Measurements from ENCODE around the gene FBXL7. TPM values are rescaled to one million over a fixed set of nuclear protein-coding genes. Genes with fewer than 3 reads are reported as not detected.

Gene FBXL7
- total RNA-seq, 1 experiment from 2014 or later, result not detected

DNA sequence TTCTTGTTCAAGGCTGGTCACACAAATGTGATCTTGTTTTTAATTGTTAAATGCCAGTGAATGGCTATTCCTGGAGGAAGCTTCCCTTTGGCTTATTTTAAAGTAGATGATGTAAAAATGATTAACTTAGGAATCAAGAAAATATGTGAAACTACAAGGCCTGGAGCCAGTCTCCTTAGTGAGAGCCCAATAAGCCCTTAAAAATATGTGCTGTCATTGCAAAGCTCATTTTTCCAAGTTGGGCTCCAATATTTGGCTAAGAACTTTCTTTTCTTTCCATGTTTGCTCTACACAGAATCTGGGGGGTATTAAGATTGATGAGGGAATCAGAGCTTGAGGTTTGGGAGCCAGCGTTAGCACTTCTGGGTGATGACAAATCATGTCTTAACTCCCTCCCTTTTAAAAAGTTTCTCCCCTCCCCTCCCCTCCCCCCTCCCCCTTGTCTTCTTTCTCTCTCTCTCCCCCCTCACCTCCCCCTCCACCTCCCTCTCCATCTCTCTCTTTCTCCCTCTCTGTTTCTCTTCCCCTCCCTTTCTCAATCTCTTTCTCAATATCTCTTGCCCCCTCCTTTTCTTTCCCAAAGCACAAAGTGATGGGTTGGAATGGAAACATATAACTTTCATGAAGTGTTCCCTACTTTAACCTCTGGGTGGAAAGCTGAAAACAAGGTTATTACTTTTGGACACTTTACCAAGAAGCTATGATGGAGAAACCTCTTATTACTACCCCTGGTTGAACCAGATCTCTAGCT lies 86.0 kb downstream of the FBXL7 start:
- Histone ChIP-seq H3K4me2 (no peak overlapping the region), H3K27me3 (ENCODE audit: insufficient read depth, low read depth) (no peaks in the 10 kb centered on the region), H3K4me1 (replicated peaks; ENCODE audit: insufficient read depth) (no peaks in the 10 kb centered on the region), H3K27ac (no peak overlapping the region), H3K4me3 (no peak overlapping the region), H3K79me2 (ENCODE audit: low read depth) (no peaks in the 10 kb centered on the region), H4K20me1 (ENCODE audit: insufficient read depth) (no peaks in the 10 kb centered on the region), H3K9me3 (ENCODE audit: insufficient read depth, low read depth) (no peaks in the 10 kb centered on the region), H3F3A (ENCODE audit: insufficient read depth, low read depth) (no peaks in the 10 kb centered on the region), H3K9me2 (ENCODE audit: insufficient read depth) (no peaks in the 10 kb centered on the region), H2AFZ (no peak overlapping the region), H3K36me3 (ENCODE audit: low read depth) (no peaks in the 10 kb centered on the region)
- TF ChIP-seq EZH2 (IDR thresholded peaks at IDR 0.05; ENCODE audit: low read depth), result no peak
- TF ChIP-seq, protein P1, sequence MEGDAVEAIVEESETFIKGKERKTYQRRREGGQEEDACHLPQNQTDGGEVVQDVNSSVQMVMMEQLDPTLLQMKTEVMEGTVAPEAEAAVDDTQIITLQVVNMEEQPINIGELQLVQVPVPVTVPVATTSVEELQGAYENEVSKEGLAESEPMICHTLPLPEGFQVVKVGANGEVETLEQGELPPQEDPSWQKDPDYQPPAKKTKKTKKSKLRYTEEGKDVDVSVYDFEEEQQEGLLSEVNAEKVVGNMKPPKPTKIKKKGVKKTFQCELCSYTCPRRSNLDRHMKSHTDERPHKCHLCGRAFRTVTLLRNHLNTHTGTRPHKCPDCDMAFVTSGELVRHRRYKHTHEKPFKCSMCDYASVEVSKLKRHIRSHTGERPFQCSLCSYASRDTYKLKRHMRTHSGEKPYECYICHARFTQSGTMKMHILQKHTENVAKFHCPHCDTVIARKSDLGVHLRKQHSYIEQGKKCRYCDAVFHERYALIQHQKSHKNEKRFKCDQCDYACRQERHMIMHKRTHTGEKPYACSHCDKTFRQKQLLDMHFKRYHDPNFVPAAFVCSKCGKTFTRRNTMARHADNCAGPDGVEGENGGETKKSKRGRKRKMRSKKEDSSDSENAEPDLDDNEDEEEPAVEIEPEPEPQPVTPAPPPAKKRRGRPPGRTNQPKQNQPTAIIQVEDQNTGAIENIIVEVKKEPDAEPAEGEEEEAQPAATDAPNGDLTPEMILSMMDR (conservative IDR thresholded peaks at IDR 0.05), result no peak
- CTCF ChIA-PET, result no interaction called here
- intact Hi-C loops (cut with micrococcal nuclease; ENCODE audit: unreplicated experiment), result no loop called here
- BruUV-seq (replicated peaks), result no TSS peak
- POLR2A ChIA-PET (ENCODE audit: unreplicated experiment), result no interaction called here
- no peak for DNase-seq

DNA sequence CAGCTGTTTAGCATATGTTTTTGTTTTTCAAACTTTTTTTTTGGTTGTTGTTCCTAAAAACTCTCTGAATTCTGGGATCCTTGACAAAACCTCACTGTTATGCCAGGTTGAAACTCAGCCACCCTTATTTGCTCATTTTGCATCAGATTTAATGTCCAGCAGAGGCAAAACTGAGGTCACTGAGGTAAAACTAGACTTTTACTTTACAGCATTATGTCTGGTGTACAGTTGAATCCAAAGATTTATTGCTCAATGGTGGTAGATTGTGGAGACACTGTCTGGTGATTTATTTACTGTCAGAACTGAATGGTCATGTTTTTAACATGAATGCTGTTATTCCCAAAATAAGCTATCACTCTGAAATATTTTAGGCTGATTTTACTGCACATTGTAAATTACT lies 87.9 kb downstream of the FBXL7 start:
- POLR2A ChIA-PET (ENCODE audit: unreplicated experiment), result interaction anchor here (0.6 kb wide), 1 partner anchor 578 kb away, joined by 6 read pairs; no protein-coding TSS in a partner anchor
- intact Hi-C loops (cut with micrococcal nuclease; ENCODE audit: unreplicated experiment), result no loop called here

DNA sequence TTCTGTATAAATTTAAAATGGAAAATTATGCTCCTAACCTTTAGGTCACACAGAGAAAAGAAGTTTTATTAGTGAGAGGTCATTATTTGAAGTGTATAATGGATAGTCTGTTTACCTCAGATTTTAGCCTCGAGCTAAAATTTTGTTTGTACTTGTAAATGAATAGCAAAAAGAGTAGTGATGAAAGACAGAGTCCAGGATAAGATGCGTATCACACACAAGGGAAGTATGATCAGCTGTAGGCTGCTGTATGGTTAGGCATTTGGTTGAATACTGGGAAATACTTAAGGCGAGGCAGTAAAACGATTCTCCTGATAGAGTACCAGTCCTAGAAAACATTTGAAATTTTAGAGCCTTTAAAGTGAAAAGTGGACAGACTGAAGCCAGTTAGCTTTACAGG lies 92.7 kb downstream of the FBXL7 start:
- DNase-seq, result no peak
- H3K9me3 ChIP-seq (ENCODE audit: insufficient read depth, low read depth), result no peaks in the 10 kb centered on the region
- TF ChIP-seq, protein P1 (conservative IDR thresholded peaks at IDR 0.05), result no peak
- no peak for TF ChIP-seq EZH2 (IDR thresholded peaks at IDR 0.05; ENCODE audit: low read depth)
- no peaks in the 10 kb centered on the region for H3K27me3 ChIP-seq (ENCODE audit: insufficient read depth, low read depth)
- CTCF ChIA-PET, result no interaction called here
- H3K4me2 ChIP-seq, result no peak overlapping the region
- H3K4me3 ChIP-seq, result no peak overlapping the region
- no peaks in the 10 kb centered on the region for H3K9me2 ChIP-seq (ENCODE audit: insufficient read depth)
- H3K27ac ChIP-seq, result no peak overlapping the region
- H3F3A ChIP-seq (ENCODE audit: insufficient read depth, low read depth), result no peaks in the 10 kb centered on the region
- H3K4me1 ChIP-seq (replicated peaks; ENCODE audit: insufficient read depth), result no peaks in the 10 kb centered on the region
- no TSS peak for BruUV-seq (replicated peaks)
- H3K79me2 ChIP-seq (ENCODE audit: low read depth), result no peaks in the 10 kb centered on the region
- H3K36me3 ChIP-seq (ENCODE audit: low read depth), result no peaks in the 10 kb centered on the region
- H4K20me1 ChIP-seq (ENCODE audit: insufficient read depth), result no peaks in the 10 kb centered on the region
- POLR2A ChIA-PET (ENCODE audit: unreplicated experiment), result no interaction called here
- no peak overlapping the region for H2AFZ ChIP-seq
- intact Hi-C loops (cut with micrococcal nuclease; ENCODE audit: unreplicated experiment), result no loop called here

More for the DNA sequence above, 87.9 kb downstream of the FBXL7 start:
- Histone ChIP-seq H3K79me2 (ENCODE audit: low read depth) (no peaks in the 10 kb centered on the region), H3K4me2 (no peak overlapping the region), H3K9me2 (ENCODE audit: insufficient read depth) (no peaks in the 10 kb centered on the region), H3K36me3 (ENCODE audit: low read depth) (no peaks in the 10 kb centered on the region), H2AFZ (no peak overlapping the region), H3K4me3 (no peak overlapping the region), H3K4me1 (replicated peaks; ENCODE audit: insufficient read depth) (no peaks in the 10 kb centered on the region), H3K27ac (no peak overlapping the region), H3K9me3 (ENCODE audit: insufficient read depth, low read depth) (no peaks in the 10 kb centered on the region), H4K20me1 (ENCODE audit: insufficient read depth) (no peaks in the 10 kb centered on the region), H3F3A (ENCODE audit: insufficient read depth, low read depth) (no peaks in the 10 kb centered on the region), H3K27me3 (ENCODE audit: insufficient read depth, low read depth) (no peaks in the 10 kb centered on the region)
- CTCF ChIA-PET, result no interaction called here
- no TSS peak for BruUV-seq (replicated peaks)
- TF ChIP-seq, protein P1 (conservative IDR thresholded peaks at IDR 0.05), result no peak
- TF ChIP-seq EZH2 (IDR thresholded peaks at IDR 0.05; ENCODE audit: low read depth), result no peak
- no peak for DNase-seq
